GM21360 (cell line): ENCODE results near the gene CPED1.
"Not testable (repeated sequence)": the region's sequence is repeated elsewhere in the genome, so short reads cannot be mapped to it uniquely, and the experiment has no call there.

Experiments
- ATAC-seq: cut with Tn5 transposase; IDR thresholded peaks from one replicate; pipeline ENCODE4 v1.9.1; 2021; ENCODE audit warnings: mild to moderate bottlenecking, moderate library complexity; ENCODE audit not compliant: unreplicated experiment

The CPED1 gene

DNA sequence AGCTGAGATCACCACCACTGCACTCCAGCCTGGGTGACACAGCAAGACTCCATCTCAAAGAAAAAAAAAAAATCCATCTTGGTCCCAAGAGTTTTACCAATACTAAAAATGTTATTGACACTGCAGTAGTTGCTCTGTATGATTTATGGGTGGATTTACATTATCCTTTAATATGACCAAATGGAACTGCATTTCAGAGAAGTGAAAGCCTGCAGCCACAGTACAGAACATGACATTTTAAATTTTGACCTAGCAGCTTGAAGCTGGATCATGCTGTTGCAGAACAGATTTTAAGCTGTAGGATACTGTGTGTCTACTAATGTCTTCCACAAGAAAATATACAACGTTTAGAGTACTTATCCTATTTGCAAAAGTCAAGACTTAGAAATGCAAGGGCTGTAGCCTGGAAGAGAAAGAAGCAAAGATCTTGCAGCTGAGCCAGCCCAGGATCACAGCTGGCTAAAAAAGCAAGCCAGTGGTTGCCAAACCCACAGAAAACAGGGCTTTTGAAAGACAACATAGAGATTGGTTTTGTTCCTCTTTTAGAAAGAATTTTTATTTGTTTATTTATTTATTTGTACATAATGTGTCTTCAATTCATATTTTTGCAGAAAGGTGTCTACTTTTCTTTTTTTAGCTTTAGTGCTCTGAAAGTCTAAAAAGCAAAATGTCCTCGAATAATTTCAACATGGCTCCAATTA lies 285.1 kb downstream of the CPED1 start:
- ATAC-seq, result no peak

DNA sequence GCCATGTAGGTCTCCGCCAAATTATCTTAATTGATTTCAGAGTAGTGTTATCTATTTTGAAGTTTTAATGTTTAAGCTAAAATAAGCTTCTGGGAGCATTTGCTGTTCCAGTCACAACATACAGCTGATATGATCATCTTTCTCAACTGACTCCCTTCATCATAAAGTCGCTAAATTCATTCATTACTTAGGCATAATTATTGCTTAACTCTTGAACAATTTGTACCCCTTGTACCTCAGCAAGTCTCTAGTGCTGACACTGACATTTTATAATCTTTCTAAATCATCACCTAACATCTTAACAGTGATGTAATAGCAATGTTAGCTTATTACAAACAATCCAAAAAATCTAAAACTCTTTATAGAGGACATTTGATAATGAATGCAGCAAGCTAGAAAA lies 286.0 kb downstream of the CPED1 start:
- no peak for ATAC-seq

GRCh38 chr7:121275204-121275603 lies 286.7 kb downstream of the CPED1 start:
- no peak for ATAC-seq

DNA sequence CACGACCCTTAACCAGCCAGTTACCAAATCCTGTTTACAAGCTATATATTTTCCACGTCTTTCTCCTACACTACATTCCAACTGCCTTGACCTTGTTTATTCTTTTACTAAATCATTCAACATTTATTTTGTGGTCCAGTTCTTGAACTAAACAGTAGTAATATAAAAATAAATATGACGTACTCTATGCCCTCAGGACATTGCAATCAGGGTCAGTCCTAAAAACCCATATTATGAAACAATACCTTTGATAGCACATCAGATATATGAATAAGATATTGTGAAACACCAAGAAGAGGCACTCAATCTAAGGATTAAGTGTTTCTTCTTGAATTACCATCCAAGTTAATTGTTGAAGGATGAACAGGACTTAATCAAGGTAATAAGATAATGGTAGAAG lies 287.8 kb downstream of the CPED1 start:
- no peak for ATAC-seq

DNA sequence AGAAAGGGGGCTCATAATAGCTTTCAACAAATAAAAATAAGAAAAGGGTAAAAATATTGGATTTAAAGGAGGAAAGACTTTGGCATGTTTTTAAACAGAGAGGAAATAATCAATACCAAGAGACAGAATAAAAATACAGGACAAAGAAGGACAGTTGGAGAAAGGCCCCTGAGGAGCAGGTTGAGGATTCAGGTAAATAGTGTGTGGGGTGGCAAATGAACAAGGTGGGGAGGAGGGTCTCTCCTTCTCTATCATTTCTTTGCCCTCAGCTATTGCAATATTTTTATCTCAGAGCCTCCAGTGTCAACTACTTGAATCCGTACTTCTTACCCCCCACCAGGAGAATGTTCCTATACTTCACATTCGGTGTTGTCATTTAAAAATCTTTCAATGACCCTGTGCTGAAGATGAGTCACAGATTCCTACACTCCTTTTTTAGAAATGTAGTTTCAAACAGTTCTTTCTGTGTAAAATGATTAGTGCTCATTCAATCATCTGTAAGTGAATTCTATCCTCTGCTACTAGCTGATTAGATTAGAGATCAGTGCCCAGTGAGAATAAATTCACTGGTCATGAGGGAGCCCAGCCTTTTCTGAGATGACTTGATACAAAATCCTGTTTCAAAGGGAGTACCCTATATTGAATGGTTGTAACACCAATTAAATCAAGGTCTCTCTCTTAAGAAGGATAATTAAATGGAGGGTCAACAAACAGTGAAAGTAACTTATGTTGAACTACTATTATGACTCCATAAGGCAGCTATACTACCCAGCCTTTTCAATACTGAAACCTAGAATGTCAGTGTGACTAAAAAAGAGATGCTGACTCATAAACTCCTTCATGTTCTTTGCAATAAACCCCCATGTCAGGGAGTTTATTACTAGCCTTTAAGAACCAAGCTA lies 289.9 kb downstream of the CPED1 start:
- ATAC-seq, result peak; percentile 99

GRCh38 chr7:121279060-121279620 lies 290.6 kb downstream of the CPED1 start:
- peak; percentile 4 for ATAC-seq

DNA sequence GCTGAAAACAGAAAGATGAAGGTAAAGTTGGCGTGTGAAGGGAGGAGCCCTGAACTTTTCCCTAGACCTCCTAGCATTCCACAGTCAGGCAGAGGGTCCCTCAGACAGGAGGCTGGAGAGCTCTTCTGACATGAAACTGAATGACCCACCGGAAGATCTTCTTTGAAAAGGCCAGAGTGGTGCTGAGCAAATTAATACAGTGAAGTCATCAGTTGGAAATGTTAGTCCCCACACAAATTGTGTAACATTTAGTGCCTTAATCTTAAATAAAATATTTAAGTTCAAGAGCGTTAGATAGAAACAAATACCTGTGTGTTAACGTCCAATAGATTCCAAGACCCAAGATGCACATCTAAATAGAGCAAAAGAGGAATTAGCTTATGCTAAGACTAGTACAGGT lies 291.3 kb downstream of the CPED1 start:
- ATAC-seq, result no peak

- no peak for ATAC-seq
Observed at GRCh38 chr7:121280656-121281055, 292.1 kb downstream of the CPED1 start.

- no peak for ATAC-seq
Observed at GRCh38 chr7:121282129-121282528, 293.6 kb downstream of the CPED1 start.

GRCh38 chr7:121285066-121285667 lies 296.7 kb downstream of the CPED1 start:
- no peak for ATAC-seq

- no peak for ATAC-seq
Observed at GRCh38 chr7:121286186-121286585, 297.7 kb downstream of the CPED1 start.

- no peak for ATAC-seq
Observed at GRCh38 chr7:121286742-121287734, 298.5 kb downstream of the CPED1 start.

DNA sequence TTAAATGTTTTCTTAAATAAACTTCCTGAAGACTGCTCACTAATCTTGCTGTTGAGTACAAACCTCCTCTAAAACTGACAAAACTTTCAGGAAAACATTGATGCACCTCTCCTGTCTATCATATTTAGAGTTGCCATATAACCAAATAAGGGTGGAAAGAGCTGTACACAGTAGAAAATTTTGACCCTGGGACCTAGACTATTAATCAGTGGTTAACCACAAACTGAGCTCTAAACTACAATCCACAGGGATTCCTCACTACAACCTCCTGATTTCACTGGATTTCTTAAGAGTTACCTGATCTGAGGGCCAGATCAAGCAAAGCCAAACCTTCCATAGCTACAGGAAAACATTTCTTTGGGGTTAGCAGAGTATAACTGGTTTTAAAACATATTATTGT lies 300.4 kb downstream of the CPED1 start:
- no peak for ATAC-seq

GRCh38 chr7:121289930-121290329 lies 301.4 kb downstream of the CPED1 start:
- ATAC-seq, result not testable (repeated sequence)

- ATAC-seq, result no peak
Observed at GRCh38 chr7:121294448-121294992, 306.0 kb downstream of the CPED1 start.

DNA sequence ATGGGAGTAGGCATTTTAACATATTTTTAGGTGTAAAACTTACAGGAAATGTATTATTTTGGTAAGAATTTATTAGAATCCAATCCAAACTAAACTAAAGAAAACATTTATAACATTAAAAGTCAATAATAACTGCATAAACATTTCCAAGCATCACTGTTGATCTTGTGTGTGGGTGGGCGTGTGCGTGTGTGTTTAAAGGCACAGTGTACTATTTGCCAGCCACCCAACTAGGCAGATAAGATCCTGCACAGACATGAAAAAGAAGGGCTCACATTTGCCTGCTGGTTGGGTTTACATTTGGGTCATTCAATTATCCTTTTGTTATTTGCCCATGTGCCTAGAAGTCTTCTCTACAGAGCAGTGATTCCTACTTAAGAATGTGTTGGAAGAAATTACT lies 309.3 kb downstream of the CPED1 start:
- ATAC-seq, result no peak

DNA sequence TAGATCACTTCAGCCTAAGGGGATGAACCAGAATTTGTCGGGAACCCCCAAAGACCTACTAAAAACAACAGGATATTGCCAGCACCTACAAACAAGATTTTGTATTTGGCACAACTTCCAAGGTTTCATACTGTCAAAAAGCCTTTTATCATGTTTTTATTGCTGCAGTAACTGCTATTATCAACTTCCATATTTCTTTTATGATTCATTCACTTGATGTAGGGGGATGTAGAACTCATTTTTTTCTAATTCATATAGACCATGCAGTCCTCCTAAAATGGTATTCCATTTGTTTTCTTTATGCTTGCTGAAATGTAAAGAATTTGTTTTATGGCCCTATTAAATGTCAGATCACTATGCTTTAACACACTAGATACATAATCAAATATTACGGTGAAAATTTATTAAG lies 310.3 kb downstream of the CPED1 start:
- ATAC-seq, result no peak

DNA sequence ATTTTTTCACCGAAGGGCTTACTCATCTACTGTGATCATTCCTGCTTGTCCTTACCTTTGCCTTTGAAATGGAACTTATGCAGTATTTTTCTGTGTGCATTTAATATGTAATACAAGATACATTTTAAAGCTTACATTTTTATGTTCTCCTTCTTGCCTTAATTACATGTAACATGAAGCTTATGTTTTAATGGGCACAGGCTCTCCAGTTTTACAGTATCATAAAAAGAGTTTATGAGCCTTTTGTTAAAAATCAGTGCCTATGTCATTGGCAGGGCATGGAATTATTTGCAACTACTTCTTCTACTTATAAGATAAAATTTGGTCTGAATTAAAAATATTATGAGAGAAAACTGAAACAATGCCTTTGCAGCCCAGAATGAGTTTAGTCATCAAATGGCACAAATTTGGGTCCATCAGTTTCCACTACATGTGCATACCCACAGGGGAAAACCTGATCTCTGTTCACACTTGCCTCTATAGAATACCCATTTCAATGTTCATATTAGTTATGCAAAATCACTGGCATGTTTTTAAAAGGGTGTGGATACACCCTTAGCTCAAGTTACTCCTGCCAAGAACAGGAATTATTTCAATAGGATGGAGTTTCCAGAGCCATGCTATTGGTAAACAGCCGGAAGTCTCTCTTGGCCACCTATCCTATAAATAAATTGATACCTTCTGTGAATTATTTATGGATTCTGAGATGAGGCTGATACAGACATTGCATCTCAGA lies 312.3 kb downstream of the CPED1 start:
- no peak for ATAC-seq
